Neural progenitor cell (in vitro differentiated cells): ENCODE data around the gene TMCC3.

Source experiments
- CTCF ChIP-seq: fragments of 200-600 bp; sonication (generic); IDR thresholded peaks from 2 replicates; pipeline ENCODE4 v1.5.1; 2017; ENCODE audit warnings: antibody characterized with exemption, mild to moderate bottlenecking
- EZH2 ChIP-seq: fragments of 200-600 bp; sonication (generic); IDR thresholded peaks from 2 replicates; pipeline ENCODE4 v1.6.1; 2017; ENCODE audit warnings: antibody characterized with exemption, mild to moderate bottlenecking, moderate library complexity
- EZH2phosphoT487 ChIP-seq: fragments of 200-600 bp; sonication (generic); IDR thresholded peaks from 2 replicates; pipeline ENCODE4 v1.6.1; 2017; ENCODE audit warnings: antibody characterized with exemption

GRCh38 chr12:94689002-94689645, 38.8 kb upstream of the TMCC3 start:
- TF ChIP-seq EZH2 (no peak), CTCF (no peak), EZH2phosphoT487 (no peak)
